Measurements from ENCODE around the gene TAF1B. TPM values are rescaled to one million over a fixed set of nuclear protein-coding genes. Genes with fewer than 3 reads are reported as not detected.

TAF1B gene
- total and polyA plus RNA-seq, 10 of the 15 experiments (the other 5 are each of a cell fraction or from before 2014, with no cell fraction given): 8.1 to 18.3 (median 12.4) TPM

DNA sequence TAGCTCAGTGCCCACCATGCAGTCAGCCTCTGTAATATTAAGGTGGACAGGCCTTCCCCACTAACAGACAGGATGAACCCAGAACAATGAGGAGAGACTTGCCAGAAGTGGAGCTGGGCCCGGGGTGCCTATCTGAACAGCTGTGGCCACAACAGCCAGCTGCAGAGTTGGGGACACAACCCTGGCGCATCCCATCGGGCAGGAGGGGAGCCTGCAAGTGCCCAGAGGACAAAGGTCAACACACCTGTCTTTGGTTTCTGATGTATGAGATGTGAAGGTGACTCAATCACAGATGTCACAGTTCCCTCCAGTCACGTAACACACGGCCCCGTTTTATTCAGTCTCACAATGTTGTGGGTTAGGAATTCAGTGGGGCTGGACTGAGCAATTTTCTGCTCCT lies 48.2 kb upstream of the TAF1B start:
- no peak overlapping the region for H3K4me3 ChIP-seq
- no peaks in the 10 kb centered on the region for H3K79me2 ChIP-seq (ENCODE audit: control insufficient read depth, insufficient read depth, low read length)
- H2AFZ ChIP-seq (ENCODE audit: control insufficient read depth, low read depth, low read length): no peak overlapping the region
- WGBS (ENCODE audit: insufficient coverage, insufficient replicate concordance, low lambda C conversion rate, missing lambda C conversion rate): 55% methylated on average over 6 of the region's 6 CpGs
- DNase-seq (ENCODE audit: low read depth, low spot score) (no peak), ATAC-seq (no peak), FAIRE-seq (no peak)
- POLR2A ChIA-PET: no interaction called here
- RAD21 ChIA-PET (ENCODE audit: unreplicated experiment): no interaction called here
- H3K9me3 ChIP-seq (replicated peaks; ENCODE audit: control insufficient read depth, insufficient read depth, low read length): no peaks in the 10 kb centered on the region; the same call in 2 of the 3 replicates
- no peak overlapping the region for H3K4me2 ChIP-seq (ENCODE audit: control insufficient read depth, insufficient read depth)
- no peaks in the 10 kb centered on the region for H3K27me3 ChIP-seq (replicated peaks in 1 of 2; ENCODE audit: control insufficient read depth in 2 of 2, insufficient read depth in 2 of 2, low read length in 1 of 2)
- CTCF ChIA-PET: interaction anchor here (1.0 to 1.5 kb wide), 2 partner anchors 22 to 25 kb away, joined by 3 to 5 read pairs; no protein-coding TSS in a partner anchor
- no TSS peak for BruUV-seq (replicated peaks)
- peaks cover 26% of the 10 kb centered on the region for H3K4me1 ChIP-seq (ENCODE audit: control insufficient read depth, insufficient read depth, low read length)
- SMC1A ChIA-PET (ENCODE audit: uncharacterized antibody, unreplicated experiment): no interaction called here
- in situ Hi-C loops (cut with MboI): no loop called here
- no peak overlapping the region for H3K27ac ChIP-seq (ENCODE audit: control insufficient read depth, insufficient read depth)
- no peaks in the 10 kb centered on the region for H3K36me3 ChIP-seq (ENCODE audit: control insufficient read depth in 2 of 2, insufficient read depth in 2 of 2, low read length in 1 of 2)
- intact Hi-C loops (cut with micrococcal nuclease; ENCODE audit: unreplicated experiment): no loop called here
- H3K9ac ChIP-seq (ENCODE audit: control insufficient read depth, insufficient read depth, low read length): no peak overlapping the region
- TF ChIP-seq IRF4 (IDR thresholded peaks at IDR 0.05; ENCODE audit: low read depth, low read length) (no peak), NR2C1 (IDR thresholded peaks at IDR 0.05) (no peak), EP300 (IDR thresholded peaks at IDR 0.05; ENCODE audit: borderline replicate concordance in 1 of 2, control insufficient read depth in 1 of 2, low read depth in 2 of 2, low read length in 2 of 2) (no peak), TBL1XR1 (IDR thresholded peaks at IDR 0.05; ENCODE audit: low read depth, low read length) (no peak), ASH2L (IDR thresholded peaks at IDR 0.05; ENCODE audit: borderline replicate concordance, low read depth) (no peak), CHD4 (IDR thresholded peaks at IDR 0.05) (no peak), NR2F1 (conservative IDR thresholded peaks at IDR 0.05) (no peak), STAT3 (IDR thresholded peaks at IDR 0.05; ENCODE audit: low read depth, low read length) (no peak)
- TF ChIP-seq, protein P1, sequence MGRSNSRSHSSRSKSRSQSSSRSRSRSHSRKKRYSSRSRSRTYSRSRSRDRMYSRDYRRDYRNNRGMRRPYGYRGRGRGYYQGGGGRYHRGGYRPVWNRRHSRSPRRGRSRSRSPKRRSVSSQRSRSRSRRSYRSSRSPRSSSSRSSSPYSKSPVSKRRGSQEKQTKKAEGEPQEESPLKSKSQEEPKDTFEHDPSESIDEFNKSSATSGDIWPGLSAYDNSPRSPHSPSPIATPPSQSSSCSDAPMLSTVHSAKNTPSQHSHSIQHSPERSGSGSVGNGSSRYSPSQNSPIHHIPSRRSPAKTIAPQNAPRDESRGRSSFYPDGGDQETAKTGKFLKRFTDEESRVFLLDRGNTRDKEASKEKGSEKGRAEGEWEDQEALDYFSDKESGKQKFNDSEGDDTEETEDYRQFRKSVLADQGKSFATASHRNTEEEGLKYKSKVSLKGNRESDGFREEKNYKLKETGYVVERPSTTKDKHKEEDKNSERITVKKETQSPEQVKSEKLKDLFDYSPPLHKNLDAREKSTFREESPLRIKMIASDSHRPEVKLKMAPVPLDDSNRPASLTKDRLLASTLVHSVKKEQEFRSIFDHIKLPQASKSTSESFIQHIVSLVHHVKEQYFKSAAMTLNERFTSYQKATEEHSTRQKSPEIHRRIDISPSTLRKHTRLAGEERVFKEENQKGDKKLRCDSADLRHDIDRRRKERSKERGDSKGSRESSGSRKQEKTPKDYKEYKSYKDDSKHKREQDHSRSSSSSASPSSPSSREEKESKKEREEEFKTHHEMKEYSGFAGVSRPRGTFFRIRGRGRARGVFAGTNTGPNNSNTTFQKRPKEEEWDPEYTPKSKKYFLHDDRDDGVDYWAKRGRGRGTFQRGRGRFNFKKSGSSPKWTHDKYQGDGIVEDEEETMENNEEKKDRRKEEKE (IDR thresholded peaks at IDR 0.05): no peak
- TF ChIP-seq, protein P2, sequence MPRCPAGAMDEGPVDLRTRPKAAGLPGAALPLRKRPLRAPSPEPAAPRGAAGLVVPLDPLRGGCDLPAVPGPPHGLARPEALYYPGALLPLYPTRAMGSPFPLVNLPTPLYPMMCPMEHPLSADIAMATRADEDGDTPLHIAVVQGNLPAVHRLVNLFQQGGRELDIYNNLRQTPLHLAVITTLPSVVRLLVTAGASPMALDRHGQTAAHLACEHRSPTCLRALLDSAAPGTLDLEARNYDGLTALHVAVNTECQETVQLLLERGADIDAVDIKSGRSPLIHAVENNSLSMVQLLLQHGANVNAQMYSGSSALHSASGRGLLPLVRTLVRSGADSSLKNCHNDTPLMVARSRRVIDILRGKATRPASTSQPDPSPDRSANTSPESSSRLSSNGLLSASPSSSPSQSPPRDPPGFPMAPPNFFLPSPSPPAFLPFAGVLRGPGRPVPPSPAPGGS (IDR thresholded peaks at IDR 0.05; ENCODE audit: borderline replicate concordance, insufficient read depth, low read depth, low read length, poor library complexity, severe bottlenecking): no peak
- TF ChIP-seq, protein P3, sequence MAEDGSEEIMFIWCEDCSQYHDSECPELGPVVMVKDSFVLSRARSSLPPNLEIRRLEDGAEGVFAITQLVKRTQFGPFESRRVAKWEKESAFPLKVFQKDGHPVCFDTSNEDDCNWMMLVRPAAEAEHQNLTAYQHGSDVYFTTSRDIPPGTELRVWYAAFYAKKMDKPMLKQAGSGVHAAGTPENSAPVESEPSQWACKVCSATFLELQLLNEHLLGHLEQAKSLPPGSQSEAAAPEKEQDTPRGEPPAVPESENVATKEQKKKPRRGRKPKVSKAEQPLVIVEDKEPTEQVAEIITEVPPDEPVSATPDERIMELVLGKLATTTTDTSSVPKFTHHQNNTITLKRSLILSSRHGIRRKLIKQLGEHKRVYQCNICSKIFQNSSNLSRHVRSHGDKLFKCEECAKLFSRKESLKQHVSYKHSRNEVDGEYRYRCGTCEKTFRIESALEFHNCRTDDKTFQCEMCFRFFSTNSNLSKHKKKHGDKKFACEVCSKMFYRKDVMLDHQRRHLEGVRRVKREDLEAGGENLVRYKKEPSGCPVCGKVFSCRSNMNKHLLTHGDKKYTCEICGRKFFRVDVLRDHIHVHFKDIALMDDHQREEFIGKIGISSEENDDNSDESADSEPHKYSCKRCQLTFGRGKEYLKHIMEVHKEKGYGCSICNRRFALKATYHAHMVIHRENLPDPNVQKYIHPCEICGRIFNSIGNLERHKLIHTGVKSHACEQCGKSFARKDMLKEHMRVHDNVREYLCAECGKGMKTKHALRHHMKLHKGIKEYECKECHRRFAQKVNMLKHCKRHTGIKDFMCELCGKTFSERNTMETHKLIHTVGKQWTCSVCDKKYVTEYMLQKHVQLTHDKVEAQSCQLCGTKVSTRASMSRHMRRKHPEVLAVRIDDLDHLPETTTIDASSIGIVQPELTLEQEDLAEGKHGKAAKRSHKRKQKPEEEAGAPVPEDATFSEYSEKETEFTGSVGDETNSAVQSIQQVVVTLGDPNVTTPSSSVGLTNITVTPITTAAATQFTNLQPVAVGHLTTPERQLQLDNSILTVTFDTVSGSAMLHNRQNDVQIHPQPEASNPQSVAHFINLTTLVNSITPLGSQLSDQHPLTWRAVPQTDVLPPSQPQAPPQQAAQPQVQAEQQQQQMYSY (CRISPR knock-in tag; IDR thresholded peaks at IDR 0.05): no peak
- TF ChIP-seq, protein P4, sequence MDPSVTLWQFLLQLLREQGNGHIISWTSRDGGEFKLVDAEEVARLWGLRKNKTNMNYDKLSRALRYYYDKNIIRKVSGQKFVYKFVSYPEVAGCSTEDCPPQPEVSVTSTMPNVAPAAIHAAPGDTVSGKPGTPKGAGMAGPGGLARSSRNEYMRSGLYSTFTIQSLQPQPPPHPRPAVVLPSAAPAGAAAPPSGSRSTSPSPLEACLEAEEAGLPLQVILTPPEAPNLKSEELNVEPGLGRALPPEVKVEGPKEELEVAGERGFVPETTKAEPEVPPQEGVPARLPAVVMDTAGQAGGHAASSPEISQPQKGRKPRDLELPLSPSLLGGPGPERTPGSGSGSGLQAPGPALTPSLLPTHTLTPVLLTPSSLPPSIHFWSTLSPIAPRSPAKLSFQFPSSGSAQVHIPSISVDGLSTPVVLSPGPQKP (IDR thresholded peaks at IDR 0.05; ENCODE audit: low read depth, low read length): no peak
- TF ChIP-seq, protein P5, sequence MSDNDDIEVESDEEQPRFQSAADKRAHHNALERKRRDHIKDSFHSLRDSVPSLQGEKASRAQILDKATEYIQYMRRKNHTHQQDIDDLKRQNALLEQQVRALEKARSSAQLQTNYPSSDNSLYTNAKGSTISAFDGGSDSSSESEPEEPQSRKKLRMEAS (IDR thresholded peaks at IDR 0.05; ENCODE audit: low read depth, low read length): no peak
- TF ChIP-seq, protein P6, sequence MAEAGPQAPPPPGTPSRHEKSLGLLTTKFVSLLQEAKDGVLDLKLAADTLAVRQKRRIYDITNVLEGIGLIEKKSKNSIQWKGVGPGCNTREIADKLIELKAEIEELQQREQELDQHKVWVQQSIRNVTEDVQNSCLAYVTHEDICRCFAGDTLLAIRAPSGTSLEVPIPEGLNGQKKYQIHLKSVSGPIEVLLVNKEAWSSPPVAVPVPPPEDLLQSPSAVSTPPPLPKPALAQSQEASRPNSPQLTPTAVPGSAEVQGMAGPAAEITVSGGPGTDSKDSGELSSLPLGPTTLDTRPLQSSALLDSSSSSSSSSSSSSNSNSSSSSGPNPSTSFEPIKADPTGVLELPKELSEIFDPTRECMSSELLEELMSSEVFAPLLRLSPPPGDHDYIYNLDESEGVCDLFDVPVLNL (IDR thresholded peaks at IDR 0.05; ENCODE audit: low read depth, low read length): no peak
- H4K20me1 ChIP-seq (ENCODE audit: control insufficient read depth, insufficient read depth): no peaks in the 10 kb centered on the region

All from GM12878 (cell line).